ENCODE results near the gene CEBPA. TPM values are rescaled to one million over a fixed set of nuclear protein-coding genes. Genes with fewer than 3 reads are reported as not detected.

CEBPA gene
- total and polyA plus RNA-seq, 12 donors, result 0.60 to 29.9 (median 8.4) TPM

- peak overlapping the region in 2 of 5 donors; percentile 61 to 69 for H3K27ac ChIP-seq
- WGBS, 4 donors, result 0 to 2% (median 2%) methylated on average over 2 to 90 of the region's 92 CpGs; no CpG with 5 or more reads in 1 of the 4 donors
- peak in 5 of 7 donors; percentile 30 to 56 (median 47) for DNase-seq
- H3K4me1 ChIP-seq (replicated peaks in 1 of 2), result peaks cover 0 to 24% of the 10 kb centered on the region in 2 donors
- no peaks in the 10 kb centered on the region for H3K9me3 ChIP-seq (replicated peaks in 1 of 3)
- H3K36me3 ChIP-seq (replicated peaks in 1 of 2), result no peaks in the 10 kb centered on the region
- TF ChIP-seq POLR2A (IDR thresholded peaks at IDR 0.05), result no peak
- TF ChIP-seq CTCF (IDR thresholded peaks at IDR 0.05), result no peak
- no peaks in the 10 kb centered on the region for H3K27me3 ChIP-seq
- intact Hi-C loops (cut with DNase I), result loop anchor here in 1 of 2 donors (10.0 kb wide), 1 partner anchor 72 kb away; the partner anchor contains the start of gene CEBPG
- H3K4me3 ChIP-seq, result peak overlapping the region in 3 of 4 donors; percentile 11 to 65 (median 45)
Measured at GRCh38 chr19:33302974-33303790, 848 bp upstream of the CEBPA start.

- intact Hi-C loops (cut with DNase I), result loop anchor here in 1 of 2 donors (10.0 kb wide), 1 partner anchor 73 kb away; the partner anchor contains the start of gene CEBPG
- TF ChIP-seq CTCF (IDR thresholded peaks at IDR 0.05), result no peak
- no peak for TF ChIP-seq POLR2A (IDR thresholded peaks at IDR 0.05)
- Histone ChIP-seq H3K27me3 (no peaks in the 10 kb centered on the region), H3K9me3 (replicated peaks in 1 of 3) (no peaks in the 10 kb centered on the region), H3K27ac (peak overlapping the region in 1 of 5 donors; percentile 31), H3K4me1 (replicated peaks in 1 of 2) (peaks cover 0 to 24% of the 10 kb centered on the region in 2 donors), H3K4me3 (peak overlapping the region in 1 of 4 donors; percentile 65), H3K36me3 (replicated peaks in 1 of 2) (no peaks in the 10 kb centered on the region)
- 1% methylated on average over 41 of the region's 41 CpGs; no CpG with 5 or more reads in 2 of the 4 donors for WGBS, 4 donors
- DNase-seq, result no peak
Measured at GRCh38 chr19:33301900-33302174, 497 bp downstream of the CEBPA start.

GRCh38 chr19:33301144-33301899, 1.0 kb downstream of the CEBPA start:
- H3K4me3 ChIP-seq, result peak overlapping the region in 1 of 4 donors; percentile 65
- H3K36me3 ChIP-seq (replicated peaks in 1 of 2), result no peaks in the 10 kb centered on the region
- 1 to 46% (median 3%) methylated on average over 3 to 91 of the region's 91 CpGs for WGBS, 4 donors
- H3K27me3 ChIP-seq, result no peaks in the 10 kb centered on the region
- H3K9me3 ChIP-seq (replicated peaks in 1 of 3), result no peaks in the 10 kb centered on the region
- no peak overlapping the region for H3K27ac ChIP-seq
- TF ChIP-seq CTCF (IDR thresholded peaks at IDR 0.05) (no peak), POLR2A (IDR thresholded peaks at IDR 0.05) (no peak)
- peak in 1 of 7 donors; percentile 16 for DNase-seq
- intact Hi-C loops (cut with DNase I), result loop anchor here in 1 of 2 donors (10.0 kb wide), 1 partner anchor 73 kb away; the partner anchor contains the start of gene CEBPG
- peaks cover 0 to 24% of the 10 kb centered on the region in 2 donors for H3K4me1 ChIP-seq (replicated peaks in 1 of 2)

GRCh38 chr19:33300894-33301143, 1.5 kb downstream of the CEBPA start:
- Histone ChIP-seq H3K4me1 (replicated peaks in 1 of 2) (peaks cover 0 to 24% of the 10 kb centered on the region in 2 donors), H3K4me3 (peak overlapping the region in 1 of 4 donors; percentile 65), H3K9me3 (replicated peaks in 1 of 3) (no peaks in the 10 kb centered on the region), H3K36me3 (replicated peaks in 1 of 2) (no peaks in the 10 kb centered on the region), H3K27ac (no peak overlapping the region), H3K27me3 (no peaks in the 10 kb centered on the region)
- intact Hi-C loops (cut with DNase I), result loop anchor here in 1 of 2 donors (10.0 kb wide), 1 partner anchor 74 kb away; the partner anchor contains the start of gene CEBPG
- 22 to 35% (median 32%) methylated on average over 4 to 7 of the region's 7 CpGs for WGBS, 4 donors
- TF ChIP-seq CTCF (IDR thresholded peaks at IDR 0.05), result no peak
- no peak for TF ChIP-seq POLR2A (IDR thresholded peaks at IDR 0.05)
- DNase-seq, result no peak
